Measurements from ENCODE around the gene MPPED1. TPM values are rescaled to one million over a fixed set of nuclear protein-coding genes. Genes with fewer than 3 reads are reported as not detected.

MPPED1 gene, protein sequence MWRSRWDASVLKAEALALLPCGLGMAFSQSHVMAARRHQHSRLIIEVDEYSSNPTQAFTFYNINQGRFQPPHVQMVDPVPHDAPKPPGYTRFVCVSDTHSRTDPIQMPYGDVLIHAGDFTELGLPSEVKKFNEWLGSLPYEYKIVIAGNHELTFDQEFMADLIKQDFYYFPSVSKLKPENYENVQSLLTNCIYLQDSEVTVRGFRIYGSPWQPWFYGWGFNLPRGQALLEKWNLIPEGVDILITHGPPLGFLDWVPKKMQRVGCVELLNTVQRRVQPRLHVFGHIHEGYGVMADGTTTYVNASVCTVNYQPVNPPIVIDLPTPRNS
- not detected for total RNA-seq
- long read RNA-seq: 0 reads

DNA sequence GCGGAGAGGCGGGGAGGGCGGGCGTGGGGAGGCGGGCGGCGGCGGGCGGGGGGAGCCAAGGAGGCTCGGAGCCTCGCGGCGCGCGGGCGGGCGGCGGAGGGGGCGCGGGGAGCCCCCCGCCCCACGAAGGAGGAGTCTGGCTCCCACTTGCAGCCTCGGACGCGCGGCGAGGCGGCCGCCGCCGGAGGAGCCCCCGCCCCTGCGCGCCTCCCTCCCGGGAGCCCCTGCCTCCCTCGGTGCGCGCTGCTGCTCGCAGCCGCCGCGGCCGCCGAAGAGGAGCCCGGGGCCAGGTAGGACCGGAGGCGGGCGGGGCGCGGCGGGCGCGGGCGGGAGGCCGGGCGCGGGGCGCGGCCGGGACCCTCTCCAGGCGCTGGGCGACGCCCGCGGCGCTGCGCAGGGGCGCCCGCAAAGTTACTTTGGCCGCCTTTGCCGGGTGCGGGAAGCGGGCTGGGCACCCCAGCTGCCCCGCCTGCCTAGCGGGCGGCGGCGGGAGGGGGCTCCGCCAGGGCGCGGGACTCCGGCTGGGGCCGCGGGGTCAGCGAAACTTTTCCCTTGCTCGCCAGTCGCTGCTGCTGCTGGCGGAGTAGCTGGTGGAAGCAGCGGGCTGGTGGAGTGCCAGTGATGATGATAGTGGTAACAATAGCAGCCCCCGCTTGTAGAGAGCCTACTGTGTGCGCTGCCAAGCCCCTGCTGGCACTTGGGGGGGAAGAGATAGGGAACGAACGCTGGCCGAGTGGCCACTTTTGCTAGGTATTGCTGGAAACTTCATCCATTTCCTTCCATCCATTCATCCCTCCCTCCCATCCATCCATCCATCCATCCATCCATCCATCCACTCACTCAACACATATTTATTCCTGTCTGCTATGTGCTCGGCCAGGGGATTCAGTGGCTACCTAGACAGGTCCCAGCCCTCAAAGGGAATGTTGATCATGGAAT is at the start of gene MPPED1:
Gene MPPED1, plus strand, starts transcription at position 146 of the 939 bp plus-strand sequence. CDS start 12,972 bp downstream, outside the sequence.
- peak; percentile 2 for DNase-seq
- intact Hi-C loops (cut with DNase I): no loop called here
- ATAC-seq (ENCODE audit: poor library complexity): no peak

DNA sequence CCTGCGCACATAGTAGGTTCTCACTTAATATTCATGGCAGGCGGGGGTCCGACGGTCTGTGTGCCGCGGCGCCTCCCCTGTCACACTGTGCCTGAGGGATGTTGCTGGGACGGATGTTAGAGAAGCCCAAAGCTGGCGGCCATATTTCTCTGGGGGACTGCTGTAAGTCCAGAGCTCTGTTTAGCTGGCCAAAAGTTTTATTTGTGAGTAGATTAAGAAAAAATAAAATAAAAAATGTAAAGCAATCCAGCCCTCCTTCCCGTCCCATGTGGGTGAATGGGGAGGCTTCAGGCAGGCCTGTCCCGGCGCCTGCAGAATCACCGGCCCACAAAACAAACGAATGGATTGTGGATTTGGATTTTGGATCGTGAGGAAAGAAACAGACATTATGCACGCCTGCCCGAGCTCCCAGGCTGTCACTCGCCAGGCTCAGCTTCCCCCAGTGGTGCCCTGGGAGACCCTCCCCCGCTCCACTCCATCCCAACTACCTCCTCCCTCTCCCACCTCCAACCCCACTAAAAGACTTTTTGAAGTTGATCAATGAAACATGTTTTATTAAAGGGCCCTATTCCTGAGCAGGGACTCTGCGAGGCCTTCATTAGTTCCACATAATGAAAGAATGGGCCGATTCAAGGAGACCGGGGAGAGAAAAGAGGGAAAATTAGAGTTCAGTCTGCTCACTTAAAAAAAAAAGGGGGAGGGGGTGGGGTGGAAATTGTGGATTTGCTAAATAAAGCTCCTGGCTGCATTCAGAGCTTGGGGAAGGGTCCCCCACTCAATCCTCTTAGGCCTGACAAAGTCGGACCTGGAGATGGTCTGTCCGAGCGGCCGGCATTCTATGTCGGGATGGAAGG is 48.3 kb upstream of the MPPED1 start:
- intact Hi-C loops (cut with DNase I): no loop called here
- ATAC-seq (ENCODE audit: poor library complexity): no peak
- DNase-seq: no peak

DNA sequence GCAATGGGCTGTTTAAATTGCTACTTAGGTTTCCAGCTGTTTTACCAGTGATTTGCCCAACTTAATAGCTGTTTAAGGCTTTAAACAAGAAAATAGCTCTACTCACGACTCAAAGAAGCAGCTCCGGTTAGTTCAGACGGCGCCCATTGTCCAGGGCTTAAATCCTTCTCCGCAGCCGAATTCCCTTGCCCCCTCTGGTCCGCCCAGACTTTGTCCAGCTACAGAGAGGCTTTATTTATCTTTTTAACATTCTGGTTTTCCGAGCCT is 47.7 kb upstream of the MPPED1 start:
- intact Hi-C loops (cut with DNase I): no loop called here
- DNase-seq (no peak), ATAC-seq (ENCODE audit: poor library complexity) (no peak)

- DNase-seq: no peak
- intact Hi-C loops (cut with DNase I): no loop called here
- no peak for ATAC-seq (ENCODE audit: poor library complexity)
Observed at GRCh38 chr22:43365715-43366440, 45.9 kb upstream of the MPPED1 start.

DNA sequence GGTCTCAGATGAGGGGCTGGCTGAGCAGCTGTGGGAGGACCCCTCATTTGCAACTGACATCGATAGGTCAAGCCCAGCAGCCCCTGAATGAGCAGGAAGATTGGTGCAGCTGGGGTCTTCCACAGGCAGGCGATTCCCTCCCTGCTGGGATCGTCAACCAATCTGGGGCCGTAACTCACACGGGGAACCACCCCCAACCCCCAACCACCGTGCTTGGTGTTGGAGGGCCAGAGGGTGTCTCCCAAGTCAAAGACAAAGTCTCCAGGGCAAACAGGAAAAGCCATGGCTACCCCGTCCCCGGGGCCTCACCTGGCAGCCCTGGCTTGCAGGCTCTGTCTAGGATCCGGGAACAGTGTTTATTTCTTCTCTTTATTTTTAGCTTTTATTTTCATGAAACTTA is 41.8 kb upstream of the MPPED1 start:
- ATAC-seq (ENCODE audit: poor library complexity) (no peak), DNase-seq (no peak)
- intact Hi-C loops (cut with DNase I): no loop called here

DNA sequence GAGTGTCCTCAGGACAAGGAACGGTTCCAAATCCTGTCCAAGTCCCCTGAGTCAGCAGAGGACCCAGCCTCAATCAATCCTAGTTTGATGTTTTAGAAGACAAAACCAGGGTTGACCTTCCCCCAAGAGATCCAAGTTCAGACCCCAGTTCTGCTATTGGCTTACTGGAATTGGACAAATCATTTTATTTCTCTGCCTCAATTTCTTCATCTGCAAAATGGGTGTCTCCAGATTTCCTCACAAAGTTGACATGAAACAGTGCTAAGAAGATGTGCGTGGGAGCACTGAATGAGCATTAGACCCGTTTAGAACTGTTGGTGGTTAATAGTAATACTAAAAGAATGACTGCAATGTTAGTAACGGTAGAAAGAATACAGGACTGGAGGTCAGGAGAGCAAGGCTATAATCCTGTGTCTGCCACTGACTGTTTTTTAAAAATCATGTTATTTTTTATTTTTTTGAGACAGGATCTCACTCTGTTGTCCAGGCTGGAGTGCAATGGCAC is 35.8 kb upstream of the MPPED1 start:
- ATAC-seq (ENCODE audit: poor library complexity): no peak
- no peak for DNase-seq
- intact Hi-C loops (cut with DNase I): no loop called here

DNA sequence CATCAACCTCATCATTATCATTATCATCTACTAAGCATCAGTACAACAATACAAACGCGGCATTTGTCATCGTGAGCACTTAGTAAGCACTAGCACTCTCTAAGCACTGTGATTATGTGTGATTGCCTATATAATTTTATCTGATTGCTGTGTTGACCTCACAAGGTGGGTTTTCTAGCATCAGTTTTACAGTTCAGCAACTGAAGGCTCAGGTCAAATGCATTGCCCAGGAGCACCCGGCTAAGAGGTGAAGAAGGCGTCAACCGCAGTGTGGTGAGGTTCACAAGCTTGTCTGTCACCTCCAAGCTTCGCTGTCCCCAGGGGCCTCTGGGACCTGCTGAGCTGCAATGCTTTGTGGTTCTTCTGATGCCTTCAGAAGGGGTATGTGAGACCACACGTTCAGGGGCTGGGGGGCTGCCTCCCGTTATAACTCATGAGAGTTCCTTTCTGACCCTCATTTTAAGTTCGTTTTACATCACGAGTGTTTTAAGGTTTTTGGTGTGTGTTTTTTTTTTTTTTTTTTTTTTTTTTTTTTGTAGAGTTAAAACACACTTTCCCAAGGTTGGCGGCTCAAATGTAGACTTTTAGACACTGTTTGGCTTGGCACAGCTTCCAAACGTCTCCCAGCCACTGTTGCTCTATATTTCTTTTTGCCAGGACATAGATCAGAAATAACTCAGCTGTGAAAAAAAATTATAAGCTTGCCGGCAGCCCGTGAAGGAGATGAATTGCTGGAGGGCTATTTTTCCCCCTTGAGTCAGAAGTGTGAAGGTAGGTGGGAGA is 34.9 kb upstream of the MPPED1 start:
- DNase-seq (no peak), ATAC-seq (ENCODE audit: poor library complexity) (no peak)
- intact Hi-C loops (cut with DNase I): no loop called here

- ATAC-seq (ENCODE audit: poor library complexity): no peak
- DNase-seq: no peak
- intact Hi-C loops (cut with DNase I): no loop called here
Observed at GRCh38 chr22:43377548-43377895, 34.3 kb upstream of the MPPED1 start.

GRCh38 chr22:43377896-43378704 is 33.7 kb upstream of the MPPED1 start:
- intact Hi-C loops (cut with DNase I): no loop called here
- no peak for ATAC-seq (ENCODE audit: poor library complexity)
- no peak for DNase-seq

GRCh38 chr22:43381693-43382092 is 30.1 kb upstream of the MPPED1 start:
- ATAC-seq (ENCODE audit: poor library complexity) (no peak), DNase-seq (no peak)
- intact Hi-C loops (cut with DNase I): loop anchor here (10.0 kb wide), 1 partner anchor 443 kb away; no protein-coding TSS in a partner anchor

- no peak for ATAC-seq (ENCODE audit: poor library complexity)
- no peak for DNase-seq
- intact Hi-C loops (cut with DNase I): loop anchor here (5.0 to 10.0 kb wide), 3 partner anchors 113 to 440 kb away; no protein-coding TSS in a partner anchor
Observed at GRCh38 chr22:43384863-43385262, 27.0 kb upstream of the MPPED1 start.

DNA sequence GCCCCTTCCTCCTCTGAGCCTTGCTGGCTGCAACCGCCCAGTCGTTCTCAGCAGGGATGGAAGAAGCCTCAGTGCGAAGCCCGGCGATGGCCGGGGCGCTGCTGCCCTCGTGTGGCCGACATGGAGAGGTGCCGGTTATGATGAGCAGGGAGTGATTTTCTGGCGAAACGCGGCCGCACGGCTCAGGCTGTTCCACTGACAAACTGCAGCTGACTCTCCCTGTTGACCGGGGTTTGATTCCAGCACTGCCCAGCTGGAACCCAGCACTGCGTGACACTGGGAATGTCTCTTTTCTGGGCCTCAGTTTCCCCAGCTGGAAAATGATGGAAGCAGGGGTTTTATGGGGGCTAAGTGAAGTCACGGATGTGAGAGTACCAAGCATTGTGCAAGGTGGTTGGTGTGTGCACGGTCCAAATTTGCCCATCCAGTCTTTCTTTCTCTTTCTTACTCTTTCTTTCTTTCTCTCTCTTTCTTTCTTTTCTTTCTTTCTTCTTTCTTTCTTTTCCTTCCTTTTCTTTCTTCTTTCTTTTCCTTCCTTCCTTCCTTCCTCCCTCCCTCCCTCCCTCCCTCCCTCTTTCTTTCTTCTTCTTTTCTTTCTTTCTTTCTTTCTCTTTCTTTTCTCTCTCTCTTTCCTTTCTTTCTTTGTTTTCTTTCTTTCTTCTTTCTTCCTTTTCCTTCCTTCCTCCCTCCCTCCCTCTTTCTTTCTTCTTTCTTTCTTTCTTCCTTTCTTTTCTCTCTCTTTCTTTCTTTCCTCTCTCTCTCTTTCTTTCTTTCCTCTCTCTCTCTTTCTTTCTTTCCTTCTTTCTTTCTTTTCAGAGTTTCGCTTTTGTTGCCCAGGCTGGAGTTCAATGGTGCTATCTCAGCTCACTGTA is 25.8 kb upstream of the MPPED1 start:
- DNase-seq (peak; percentile 86), ATAC-seq (ENCODE audit: poor library complexity) (peak; percentile 95)
- intact Hi-C loops (cut with DNase I): loop anchor here (5.0 to 10.0 kb wide), 3 partner anchors 114 to 439 kb away; no protein-coding TSS in a partner anchor

GRCh38 chr22:43387815-43388214 is 24.0 kb upstream of the MPPED1 start:
- DNase-seq (no peak), ATAC-seq (ENCODE audit: poor library complexity) (no peak)
- intact Hi-C loops (cut with DNase I): loop anchor here (5.0 to 10.0 kb wide), 3 partner anchors 116 to 437 kb away; no protein-coding TSS in a partner anchor

- intact Hi-C loops (cut with DNase I): loop anchor here (5.0 to 10.0 kb wide), 3 partner anchors 116 to 436 kb away; no protein-coding TSS in a partner anchor
- ATAC-seq (ENCODE audit: poor library complexity) (peak; percentile 82), DNase-seq (peak; percentile 84)
Observed at GRCh38 chr22:43388420-43388851, 23.4 kb upstream of the MPPED1 start.

- intact Hi-C loops (cut with DNase I): loop anchor here (5.0 to 10.0 kb wide), 3 partner anchors 117 to 435 kb away; no protein-coding TSS in a partner anchor
- DNase-seq (no peak), ATAC-seq (ENCODE audit: poor library complexity) (no peak)
Observed at GRCh38 chr22:43389227-43389836, 22.5 kb upstream of the MPPED1 start.
